Measurements from ENCODE around the gene TMEM132D.
"Not testable (repeated sequence)": the region's sequence is repeated elsewhere in the genome, so short reads cannot be mapped to it uniquely, and the experiment has no call there.

The TMEM132D gene

GRCh38 chr12:129903956-129904829 lies at the start of gene TMEM132D:
Gene TMEM132D, minus strand, starts transcription at chr12:129904025.
- no peak for DNase-seq (ENCODE audit: low spot score)

- no peak for DNase-seq (ENCODE audit: low spot score)
Observed at GRCh38 chr12:129949651-129950050, 45.8 kb upstream of the TMEM132D start.

GRCh38 chr12:129941618-129942017 lies 37.8 kb upstream of the TMEM132D start:
- DNase-seq (ENCODE audit: low spot score) = no peak

- no peak for DNase-seq (ENCODE audit: low spot score)
Observed at GRCh38 chr12:129938089-129938488, 34.3 kb upstream of the TMEM132D start.

GRCh38 chr12:129937426-129937825 lies 33.6 kb upstream of the TMEM132D start:
- no peak for DNase-seq (ENCODE audit: low spot score)

- no peak for DNase-seq (ENCODE audit: low spot score)
Observed at GRCh38 chr12:129928643-129929042, 24.8 kb upstream of the TMEM132D start.

GRCh38 chr12:129927316-129927900 lies 23.6 kb upstream of the TMEM132D start:
- DNase-seq (ENCODE audit: low spot score) = no peak

- peak; percentile 62 for DNase-seq (ENCODE audit: low spot score)
Observed at GRCh38 chr12:129911428-129912049, 7.7 kb upstream of the TMEM132D start.

- DNase-seq (ENCODE audit: low spot score) = no peak
Observed at GRCh38 chr12:129909051-129910020, 5.5 kb upstream of the TMEM132D start.

GRCh38 chr12:129903092-129903945 lies 506 bp downstream of the TMEM132D start:
- no peak for DNase-seq (ENCODE audit: low spot score)

GRCh38 chr12:129902371-129903091 lies 1.3 kb downstream of the TMEM132D start:
- no peak for DNase-seq (ENCODE audit: low spot score)

- no peak for DNase-seq (ENCODE audit: low spot score)
Observed at GRCh38 chr12:129901254-129901653, 2.6 kb downstream of the TMEM132D start.

- no peak for DNase-seq (ENCODE audit: low spot score)
Observed at GRCh38 chr12:129900306-129900705, 3.5 kb downstream of the TMEM132D start.

- not testable (repeated sequence) for DNase-seq (ENCODE audit: low spot score)
Observed at GRCh38 chr12:129899045-129899444, 4.8 kb downstream of the TMEM132D start.

GRCh38 chr12:129893691-129894090 lies 10.1 kb downstream of the TMEM132D start:
- no peak for DNase-seq (ENCODE audit: low spot score)

- DNase-seq (ENCODE audit: low spot score) = peak; percentile 34
Observed at GRCh38 chr12:129887101-129887500, 16.7 kb downstream of the TMEM132D start.

- no peak for DNase-seq (ENCODE audit: low spot score)
Observed at GRCh38 chr12:129886541-129886940, 17.3 kb downstream of the TMEM132D start.

- no peak for DNase-seq (ENCODE audit: low spot score)
Observed at GRCh38 chr12:129885287-129885686, 18.5 kb downstream of the TMEM132D start.

GRCh38 chr12:129877411-129877810 lies 26.4 kb downstream of the TMEM132D start:
- DNase-seq (ENCODE audit: low spot score) = no peak

- no peak for DNase-seq (ENCODE audit: low spot score)
Observed at GRCh38 chr12:129873833-129874208, 30.0 kb downstream of the TMEM132D start.
